ENCODE measurements around the gene MACROD2. TPM values are rescaled to one million over a fixed set of nuclear protein-coding genes. Genes with fewer than 3 reads are reported as not detected.

Gene MACROD2
- total RNA-seq, 1 donor from 2014 or later: 2.5 TPM

DNA sequence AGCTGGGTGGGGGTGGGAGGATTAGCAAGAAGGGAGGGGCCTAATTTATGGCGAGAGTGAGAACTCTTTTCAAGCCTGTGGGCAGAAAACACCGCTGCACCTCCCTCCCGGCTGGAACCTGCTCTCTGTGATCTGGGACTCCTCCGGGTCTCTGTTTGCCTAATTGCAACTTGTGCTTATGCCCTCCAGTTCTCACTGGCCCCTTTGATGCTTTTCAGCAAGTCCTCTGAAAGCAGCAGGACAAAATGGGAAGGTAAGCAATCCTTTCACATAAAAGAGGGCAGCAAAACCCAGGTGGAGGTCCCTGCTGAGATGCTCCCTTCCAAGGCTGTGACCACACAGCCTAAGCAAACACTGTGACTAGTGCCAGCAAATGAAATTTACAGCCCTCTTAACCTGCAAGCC is 865.1 kb downstream of the MACROD2 start:
- DNase-seq (ENCODE audit: extremely low spot score, unreplicated experiment): no peak
- Mint-ChIP-seq H3K9me3 (ENCODE audit: unreplicated experiment) (no peaks in the 10 kb centered on the region), H3K4me1 (ENCODE audit: unreplicated experiment) (no peaks in the 10 kb centered on the region), H3K27me3 (ENCODE audit: unreplicated experiment) (peaks cover 2% of the 10 kb centered on the region), H3K36me3 (ENCODE audit: unreplicated experiment) (no peaks in the 10 kb centered on the region), H3K27ac (ENCODE audit: unreplicated experiment) (no peak overlapping the region), H3K4me3 (ENCODE audit: unreplicated experiment) (no peak overlapping the region)
- TF ChIP-seq, protein P1, sequence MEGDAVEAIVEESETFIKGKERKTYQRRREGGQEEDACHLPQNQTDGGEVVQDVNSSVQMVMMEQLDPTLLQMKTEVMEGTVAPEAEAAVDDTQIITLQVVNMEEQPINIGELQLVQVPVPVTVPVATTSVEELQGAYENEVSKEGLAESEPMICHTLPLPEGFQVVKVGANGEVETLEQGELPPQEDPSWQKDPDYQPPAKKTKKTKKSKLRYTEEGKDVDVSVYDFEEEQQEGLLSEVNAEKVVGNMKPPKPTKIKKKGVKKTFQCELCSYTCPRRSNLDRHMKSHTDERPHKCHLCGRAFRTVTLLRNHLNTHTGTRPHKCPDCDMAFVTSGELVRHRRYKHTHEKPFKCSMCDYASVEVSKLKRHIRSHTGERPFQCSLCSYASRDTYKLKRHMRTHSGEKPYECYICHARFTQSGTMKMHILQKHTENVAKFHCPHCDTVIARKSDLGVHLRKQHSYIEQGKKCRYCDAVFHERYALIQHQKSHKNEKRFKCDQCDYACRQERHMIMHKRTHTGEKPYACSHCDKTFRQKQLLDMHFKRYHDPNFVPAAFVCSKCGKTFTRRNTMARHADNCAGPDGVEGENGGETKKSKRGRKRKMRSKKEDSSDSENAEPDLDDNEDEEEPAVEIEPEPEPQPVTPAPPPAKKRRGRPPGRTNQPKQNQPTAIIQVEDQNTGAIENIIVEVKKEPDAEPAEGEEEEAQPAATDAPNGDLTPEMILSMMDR (IDR thresholded peaks at IDR 0.05): no peak

DNA sequence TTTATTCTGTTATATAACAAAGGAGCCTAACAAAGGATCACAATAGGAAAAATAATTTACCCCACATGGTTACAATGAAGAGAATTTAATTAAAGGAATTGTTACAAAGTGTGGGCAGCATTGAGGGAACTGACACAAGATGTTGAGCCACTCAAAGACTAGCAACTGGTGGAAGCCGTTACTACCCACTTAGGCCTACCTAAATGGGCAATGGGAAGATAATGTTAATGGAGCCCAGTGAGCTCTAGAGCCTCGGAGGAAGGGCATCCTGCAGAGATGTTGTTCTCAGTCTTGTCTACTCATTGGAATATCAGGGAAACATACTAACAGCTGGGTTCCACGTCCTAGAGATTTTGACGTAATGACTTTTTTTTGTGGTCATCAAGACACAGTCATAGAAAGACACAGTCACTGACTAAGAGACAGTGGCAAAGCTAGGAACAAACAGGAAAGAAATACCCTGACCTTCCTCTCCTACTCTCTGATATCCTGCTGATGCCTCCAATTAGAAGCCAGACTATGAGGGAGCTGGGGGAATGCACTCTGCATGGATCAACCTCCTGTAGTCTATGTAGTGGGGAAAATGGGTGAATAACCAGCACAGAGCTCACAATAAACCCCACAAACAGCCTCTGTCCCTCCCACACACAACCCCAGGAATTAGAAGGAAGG is 865.8 kb downstream of the MACROD2 start:
- TF ChIP-seq, protein P1 (IDR thresholded peaks at IDR 0.05): no peak
- Mint-ChIP-seq H3K27ac (ENCODE audit: unreplicated experiment) (no peak overlapping the region), H3K27me3 (ENCODE audit: unreplicated experiment) (peaks cover 2% of the 10 kb centered on the region), H3K9me3 (ENCODE audit: unreplicated experiment) (no peaks in the 10 kb centered on the region), H3K4me3 (ENCODE audit: unreplicated experiment) (no peak overlapping the region), H3K36me3 (ENCODE audit: unreplicated experiment) (no peaks in the 10 kb centered on the region), H3K4me1 (ENCODE audit: unreplicated experiment) (no peaks in the 10 kb centered on the region)
- DNase-seq (ENCODE audit: extremely low spot score, unreplicated experiment): no peak

DNA sequence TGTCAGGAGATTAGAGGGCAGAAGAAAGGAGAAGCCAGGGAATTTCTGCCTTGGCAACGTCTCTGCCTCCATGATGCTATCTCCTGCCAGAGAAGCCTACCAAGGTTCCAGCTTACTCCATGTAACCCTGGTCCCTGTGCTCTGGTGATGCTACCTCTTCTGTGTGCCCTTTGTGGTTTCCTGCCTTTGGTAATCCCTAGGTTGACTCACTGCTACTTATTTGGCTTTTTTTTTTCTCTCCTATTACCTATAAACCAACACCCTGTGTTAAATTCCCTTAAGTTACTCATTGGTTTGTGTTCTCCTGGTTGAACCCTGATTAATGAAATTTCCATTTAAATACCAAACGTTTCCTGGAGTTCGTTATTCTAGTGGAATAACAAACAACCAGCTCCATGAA is 869.9 kb downstream of the MACROD2 start:
- Mint-ChIP-seq H3K9me3 (ENCODE audit: unreplicated experiment) (no peaks in the 10 kb centered on the region), H3K36me3 (ENCODE audit: unreplicated experiment) (no peaks in the 10 kb centered on the region), H3K4me1 (ENCODE audit: unreplicated experiment) (no peaks in the 10 kb centered on the region), H3K27ac (ENCODE audit: unreplicated experiment) (no peak overlapping the region), H3K4me3 (ENCODE audit: unreplicated experiment) (no peak overlapping the region), H3K27me3 (ENCODE audit: unreplicated experiment) (peaks cover 3% of the 10 kb centered on the region)
- TF ChIP-seq, protein P1 (IDR thresholded peaks at IDR 0.05): no peak
- no peak for DNase-seq (ENCODE audit: extremely low spot score, unreplicated experiment)

DNA sequence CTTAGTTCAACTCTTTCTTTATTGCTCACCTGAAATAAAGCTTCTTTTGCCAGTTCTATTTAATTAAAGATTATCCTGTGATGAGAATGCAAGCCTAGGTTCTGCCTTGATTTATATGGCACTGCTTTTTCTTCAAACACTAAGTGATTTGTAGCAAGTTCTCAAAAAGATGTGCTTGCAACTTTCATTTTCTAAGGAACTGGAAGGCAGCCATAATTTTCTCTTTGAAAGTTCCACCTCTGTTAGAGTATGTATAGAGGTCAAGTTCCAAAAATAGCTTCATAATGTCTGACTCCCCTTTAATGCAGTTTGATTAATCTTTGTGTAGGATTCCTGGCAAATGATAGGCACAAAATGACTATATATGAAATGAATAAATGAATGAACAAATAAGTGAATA is 870.4 kb downstream of the MACROD2 start:
- Mint-ChIP-seq H3K4me1 (ENCODE audit: unreplicated experiment) (no peaks in the 10 kb centered on the region), H3K27ac (ENCODE audit: unreplicated experiment) (no peak overlapping the region), H3K4me3 (ENCODE audit: unreplicated experiment) (no peak overlapping the region), H3K36me3 (ENCODE audit: unreplicated experiment) (no peaks in the 10 kb centered on the region), H3K27me3 (ENCODE audit: unreplicated experiment) (peaks cover 3% of the 10 kb centered on the region), H3K9me3 (ENCODE audit: unreplicated experiment) (no peaks in the 10 kb centered on the region)
- no peak for DNase-seq (ENCODE audit: extremely low spot score, unreplicated experiment)
- TF ChIP-seq, protein P1 (IDR thresholded peaks at IDR 0.05): no peak

DNA sequence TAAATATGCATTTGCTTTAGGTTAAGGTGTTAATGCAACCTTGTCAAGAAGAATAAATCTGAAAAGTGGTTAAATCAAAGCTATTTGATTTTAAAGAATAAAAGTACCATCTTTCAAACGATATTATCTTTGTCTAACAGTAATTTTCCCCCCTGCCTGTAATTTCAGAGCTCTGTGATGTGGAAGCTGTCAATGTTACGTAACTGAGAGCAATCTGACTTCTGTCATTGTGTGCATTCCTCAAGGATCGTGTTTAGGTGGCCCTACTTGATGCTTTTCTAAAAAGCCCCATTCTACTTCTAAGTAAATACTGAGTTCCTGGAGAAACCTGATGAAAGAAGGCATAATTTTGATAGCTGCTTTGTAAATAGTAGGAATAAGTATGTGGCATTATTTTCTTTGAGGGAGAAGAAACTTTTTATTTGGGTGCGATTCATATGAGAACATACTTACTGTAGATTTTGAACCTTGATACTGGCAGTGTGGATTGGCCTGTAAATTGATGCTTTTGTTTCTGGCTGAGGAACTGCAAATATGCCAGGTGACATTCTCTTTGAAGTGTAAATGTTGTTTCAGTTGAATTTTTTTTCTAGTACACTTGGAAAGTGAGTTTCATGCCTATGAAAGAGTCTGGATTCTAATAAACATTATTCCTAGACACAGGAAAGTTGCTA is 871.7 kb downstream of the MACROD2 start:
- TF ChIP-seq, protein P1 (IDR thresholded peaks at IDR 0.05): no peak

More for the DNA sequence above, 871.7 kb downstream of the MACROD2 start:
- Mint-ChIP-seq H3K27me3 (ENCODE audit: unreplicated experiment) (peaks cover 3% of the 10 kb centered on the region), H3K36me3 (ENCODE audit: unreplicated experiment) (no peaks in the 10 kb centered on the region), H3K4me3 (ENCODE audit: unreplicated experiment) (no peak overlapping the region), H3K4me1 (ENCODE audit: unreplicated experiment) (no peaks in the 10 kb centered on the region), H3K9me3 (ENCODE audit: unreplicated experiment) (no peaks in the 10 kb centered on the region), H3K27ac (ENCODE audit: unreplicated experiment) (no peak overlapping the region)
- no peak for DNase-seq (ENCODE audit: extremely low spot score, unreplicated experiment)

Data from osteocyte (in vitro differentiated cells).